HepG2 (cell line): ENCODE data around the gene ANKRD13D. TPM values are rescaled to one million over a fixed set of nuclear protein-coding genes. Genes with fewer than 3 reads are reported as not detected.

Experiments used
- ATAC-seq: fragments of 200-7000 bp; cut with Tn5 transposase; 3 replicates; pipeline ENCODE4 v1.9.1; 2020; ENCODE audit warnings: mild to moderate bottlenecking, moderate library complexity
- BruUV-seq: library from RNA; stranded (reverse); fragments of 400-500 nt; replicated peaks from 2 replicates; lab custom pipeline; 2021; lab: Mats Ljungman, UMichigan
- CTCF ChIA-PET: fragments of 300-600 bp; formaldehyde crosslinking; extraction: SDS; loops from one replicate; lab custom pipeline; 2021; ENCODE audit warnings: low total read pairs, inconsistent platforms, low intra/inter-chr PET ratio; lab: Yijun Ruan, JAX
- POLR2A ChIA-PET: fragments of 350-600 bp; sonication (Branson Sonifier 250); formaldehyde crosslinking; loops from one replicate; lab custom pipeline; 2020; ENCODE audit warnings: antibody characterized with exemption, inconsistent platforms; lab: Yijun Ruan, JAX
- DNase-seq: peaks from one replicate; pipeline ENCODE4 v3.0.0-alpha.2; 2015; ENCODE audit warnings: low spot score
- FAIRE-seq: peaks from 3 replicates; lab custom pipeline; 2011; peaks lifted over from hg19 to GRCh38; lab: Jason Lieb, UNC
- H2AFZ ChIP-seq: one replicate; pipeline ENCODE4 v1.6.1; 2011; ENCODE audit warnings: low read length, inconsistent platforms
- H3K27ac ChIP-seq: fragments of 300-600 bp; 3 replicates; pipeline ENCODE4 v1.8.0; 2011; ENCODE audit warnings: mixed run types, mild to moderate bottlenecking, mixed read lengths, low read length, inconsistent platforms; ENCODE audit not compliant: insufficient read depth; ENCODE audit errors: extremely low read length
- H3K27me3 ChIP-seq, 2 experiments: fragments of 200-600 bp in 1 of 2; 2 replicates in 1 of 2; 3 replicates in 1 of 2; pipeline versions ENCODE4 v1.6.0 to v1.8.0; 2011; ENCODE audit warnings: low read length in 2 of 2, mild to moderate bottlenecking in 2 of 2, moderate library complexity in 2 of 2, inconsistent platforms in 1 of 2; ENCODE audit not compliant: insufficient read depth in 2 of 2, control insufficient read depth in 1 of 2
- H3K36me3 ChIP-seq, 2 experiments: fragments of 200-600 bp in 1 of 2; replicated peaks in 1 of 2; 2 replicates in 1 of 2; 3 replicates in 1 of 2; pipeline versions ENCODE4 v1.5.1 to v1.8.0; 2011; ENCODE audit warnings: low read length in 2 of 2, inconsistent platforms in 1 of 2; ENCODE audit not compliant: insufficient read depth in 2 of 2, control insufficient read depth in 1 of 2
- H3K4me1 ChIP-seq: 2 replicates; pipeline ENCODE4 v1.5.1; 2012; ENCODE audit warnings: low read length, inconsistent platforms; ENCODE audit not compliant: insufficient read depth
- H3K4me2 ChIP-seq: 2 replicates; pipeline ENCODE4 v1.6.0; 2011; ENCODE audit warnings: low read depth, low read length, inconsistent platforms
- H3K4me3 ChIP-seq, 3 experiments: fragments of 200-600 bp in 1 of 3; sonication (generic), shearing (Covaris generic) in 1 of 3; replicated peaks in 1 of 3; 2 replicates each; pipeline ENCODE4 v1.5.1; 2011 to 2016; ENCODE audit warnings: low read length in 3 of 3, inconsistent platforms in 2 of 3, low read depth in 2 of 3, mild to moderate bottlenecking in 2 of 3, control low read depth in 1 of 3, mixed read lengths in 1 of 3; ENCODE audit not compliant: insufficient read depth in 1 of 3
- H3K79me2 ChIP-seq: one replicate; pipeline ENCODE4 v1.6.1; 2011; ENCODE audit warnings: low read length, inconsistent platforms; ENCODE audit not compliant: insufficient read depth
- H3K9ac ChIP-seq: 2 replicates; pipeline ENCODE4 v1.6.0; 2011; ENCODE audit warnings: mild to moderate bottlenecking, low read depth, low read length, inconsistent platforms; ENCODE audit not compliant: insufficient read depth
- H3K9me3 ChIP-seq: 2 replicates; pipeline ENCODE4 v1.5.1; 2012; ENCODE audit warnings: mild to moderate bottlenecking, low read length
- H4K20me1 ChIP-seq: 2 replicates; pipeline ENCODE4 v1.6.0; 2011; ENCODE audit warnings: inconsistent platforms, mild to moderate bottlenecking, low read length, moderate library complexity; ENCODE audit not compliant: insufficient read depth
- AGO2 ChIP-seq: fragments of 200-400 bp; formaldehyde crosslinking; optimal IDR thresholded peaks from 2 replicates; pipeline ENCODE3; 2017; ENCODE audit warnings: mild to moderate bottlenecking, low read depth, low read length, moderate library complexity
- CHD4 ChIP-seq: fragments of 200-600 bp; sonication (generic); IDR thresholded peaks from 2 replicates; pipeline ENCODE4 v1.7.0; 2017; ENCODE audit warnings: mild to moderate bottlenecking, low read length, borderline replicate concordance
- MLLT10 ChIP-seq: sonication (generic); formaldehyde crosslinking; IDR thresholded peaks from 2 replicates; pipeline ENCODE4 v1.4.0; 2020; ENCODE audit warnings: missing genetic modification reagents
- POLR2AphosphoS5 ChIP-seq: IDR thresholded peaks from 2 replicates; pipeline ENCODE4 v1.6.1; 2012; ENCODE audit warnings: low read depth, low read length
- RBFOX2 ChIP-seq: fragments of 200-400 bp; formaldehyde crosslinking; IDR thresholded peaks from 2 replicates; pipeline ENCODE4 v1.6.1; 2017; ENCODE audit warnings: low read depth, mild to moderate bottlenecking, low read length
- TEAD2 ChIP-seq: sonication (generic); formaldehyde crosslinking; IDR thresholded peaks from 2 replicates; pipeline ENCODE4 v1.9.0; 2021; ENCODE audit warnings: missing genetic modification reagents
- WGBS: methylation state at CpG from one replicate; pipeline ENCODE4 v1.1.6; 2017; ENCODE audit warnings: low lambda C conversion rate; 5-methylcytosine and 5-hydroxymethylcytosine counted together
- in situ Hi-C: cut with HindIII; loops from 2 replicates; pipeline ENCODE4 v1.10.0; 2017; ENCODE audit warnings: low pct_unique_long_range_greater_than_20kb; ENCODE audit not compliant: extremely low pct_ligation_motif_present
- intact Hi-C: fragments of 100-400 bp; cut with micrococcal nuclease; formaldehyde crosslinking; loops from one replicate; pipeline ENCODE4 v1.10.0; 2022; ENCODE audit not compliant: unreplicated experiment
- polyA plus RNA-seq, 8 experiments: library from polyadenylated mRNA; depleted of rRNA in 3 of 8; stranded (reverse) in 7 of 8; unstranded in 1 of 8; fragments of >200 nt; fragmentation: Illumina TruSeq in 4 of 8; extraction: Trizol in 4 of 8; gene quantifications; 2 replicates each; pipeline versions ENCODE4 v1.2.1 to v1.2.3, GENCODE V29; 2011 to 2016; ENCODE audit warnings: low read depth in 4 of 8, missing spikeins in 1 of 8, mixed read lengths in 1 of 8; ENCODE audit not compliant: insufficient read depth in 1 of 8
- total RNA-seq, 5 experiments: library from RNA; depleted of rRNA; stranded (reverse); fragments of >200 nt; fragmentation: Illumina TruSeq; extraction: Trizol; gene quantifications; 2 replicates each; pipeline ENCODE4 v1.2.3, GENCODE V29; 2016; ENCODE audit warnings: low read depth in 1 of 5
- TF ChIP-seq, protein P1 (sequence below): sonication (generic); formaldehyde crosslinking; IDR thresholded peaks from 2 replicates; pipeline ENCODE4 v1.4.0; 2020; ENCODE audit warnings: missing genetic modification reagents, mild to moderate bottlenecking, borderline replicate concordance

The ANKRD13D gene
- total and polyA plus RNA-seq, 2 of the 13 experiments (the other 11 are each of a cell fraction or from before 2014, with no cell fraction given): 18.6 to 27.3 TPM

DNA sequence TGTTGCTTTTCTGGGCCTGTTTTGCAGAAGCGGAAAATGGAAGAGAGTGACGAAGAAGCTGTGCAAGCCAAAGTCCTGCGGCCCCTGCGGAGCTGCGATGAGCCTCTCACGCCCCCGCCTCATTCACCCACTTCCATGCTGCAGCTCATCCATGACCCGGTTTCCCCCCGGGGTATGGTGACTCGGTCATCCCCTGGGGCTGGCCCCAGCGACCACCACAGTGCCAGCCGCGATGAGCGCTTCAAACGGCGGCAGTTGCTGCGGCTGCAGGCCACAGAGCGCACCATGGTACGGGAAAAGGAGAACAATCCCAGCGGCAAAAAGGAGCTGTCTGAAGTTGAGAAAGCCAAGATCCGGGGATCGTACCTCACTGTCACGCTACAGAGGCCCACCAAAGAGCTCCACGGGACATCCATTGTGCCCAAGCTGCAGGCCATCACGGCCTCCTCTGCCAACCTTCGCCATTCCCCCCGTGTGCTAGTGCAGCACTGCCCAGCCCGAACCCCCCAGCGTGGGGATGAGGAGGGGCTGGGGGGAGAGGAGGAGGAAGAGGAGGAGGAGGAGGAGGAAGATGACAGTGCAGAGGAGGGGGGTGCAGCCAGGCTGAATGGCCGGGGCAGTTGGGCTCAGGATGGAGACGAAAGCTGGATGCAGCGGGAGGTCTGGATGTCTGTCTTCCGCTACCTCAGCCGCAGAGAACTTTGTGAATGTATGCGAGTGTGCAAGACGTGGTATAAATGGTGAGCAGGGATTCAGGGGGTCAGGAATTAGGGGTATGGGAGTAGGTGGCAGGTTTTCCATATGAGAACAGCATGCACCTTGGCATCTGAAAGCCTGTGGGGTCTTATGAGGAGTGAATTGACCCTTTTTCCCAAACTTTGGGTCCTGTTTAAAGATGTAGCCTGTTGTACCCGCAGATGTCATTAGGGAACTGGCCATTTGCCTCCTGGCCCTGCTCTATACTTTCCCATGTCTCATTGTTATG lies 38.8 kb upstream of the ANKRD13D start:
- ChIA-PET POLR2A (no interaction called here), CTCF (no interaction called here)
- no peak overlapping the region for H3K4me2 ChIP-seq
- H4K20me1 ChIP-seq: no peaks in the 10 kb centered on the region
- no peak overlapping the region for H3K4me3 ChIP-seq
- peaks cover 66 to 93% of the 10 kb centered on the region in 2 experiments for H3K36me3 ChIP-seq
- no peak overlapping the region for H3K9ac ChIP-seq
- no peak overlapping the region for H2AFZ ChIP-seq
- peaks cover 2% of the 10 kb centered on the region for H3K79me2 ChIP-seq
- H3K27me3 ChIP-seq: no peaks in the 10 kb centered on the region
- intact Hi-C loops (no loop called here), in situ Hi-C loops (no loop called here)
- peaks cover 48% of the 10 kb centered on the region for H3K4me1 ChIP-seq
- no peaks in the 10 kb centered on the region for H3K9me3 ChIP-seq
- H3K27ac ChIP-seq: no peak overlapping the region
- DNase-seq (no peak), ATAC-seq (no peak), FAIRE-seq (no peak)
- WGBS: 97% methylated on average over 37 of the region's 37 CpGs
- BruUV-seq: no TSS peak
- TF ChIP-seq CHD4: no peak
- TF ChIP-seq MLLT10: no peak
- TF ChIP-seq AGO2: peak; percentile 68
- peak; percentile 36; the same call in 1 of the 2 replicates for TF ChIP-seq RBFOX2
- TF ChIP-seq, all 625 proteins: peak for 2

DNA sequence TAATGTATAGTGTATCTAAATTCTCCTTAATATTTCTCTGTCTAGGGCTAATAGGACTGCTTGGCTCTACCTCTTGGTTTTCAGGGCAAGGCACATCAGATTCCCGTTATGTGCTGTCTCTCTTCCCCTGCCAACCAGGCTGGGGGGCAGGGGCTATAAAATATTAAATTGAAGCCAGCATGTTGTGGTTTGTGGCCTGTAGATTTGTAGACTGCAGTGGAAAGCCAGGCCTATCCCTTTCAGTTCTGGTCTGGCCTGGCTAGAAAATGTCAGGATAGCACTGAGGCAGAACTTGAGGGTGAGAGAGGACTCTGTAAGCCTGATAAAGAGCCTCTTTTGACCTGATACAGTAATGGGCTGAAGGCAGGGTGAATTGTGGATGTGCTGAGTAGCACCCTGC lies 37.3 kb upstream of the ANKRD13D start:
- no peak for ATAC-seq

More for the DNA sequence above, 37.3 kb upstream of the ANKRD13D start:
- Histone ChIP-seq H3K4me2 (no peak overlapping the region), H3K4me1 (peaks cover 63% of the 10 kb centered on the region), H2AFZ (no peak overlapping the region), H3K79me2 (peaks cover 2% of the 10 kb centered on the region), H3K9me3 (no peaks in the 10 kb centered on the region), H3K27me3 (no peaks in the 10 kb centered on the region), H3K9ac (no peak overlapping the region), H3K36me3 (peaks cover 64 to 87% of the 10 kb centered on the region in 2 experiments), H3K4me3 (no peak overlapping the region), H3K27ac (no peak overlapping the region), H4K20me1 (no peaks in the 10 kb centered on the region)
- FAIRE-seq (no peak), DNase-seq (no peak)
- TF ChIP-seq, protein P1, sequence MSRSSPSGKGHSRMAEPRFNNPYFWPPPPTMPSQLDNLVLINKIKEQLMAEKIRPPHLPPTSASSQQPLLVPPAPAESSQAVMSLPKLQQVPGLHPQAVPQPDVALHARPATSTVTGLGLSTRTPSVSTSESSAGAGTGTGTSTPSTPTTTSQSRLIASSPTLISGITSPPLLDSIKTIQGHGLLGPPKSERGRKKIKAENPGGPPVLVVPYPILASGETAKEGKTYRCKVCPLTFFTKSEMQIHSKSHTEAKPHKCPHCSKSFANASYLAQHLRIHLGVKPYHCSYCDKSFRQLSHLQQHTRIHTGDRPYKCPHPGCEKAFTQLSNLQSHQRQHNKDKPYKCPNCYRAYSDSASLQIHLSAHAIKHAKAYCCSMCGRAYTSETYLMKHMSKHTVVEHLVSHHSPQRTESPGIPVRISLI (CRISPR knock-in tag): no peak
- TF ChIP-seq TEAD2 (CRISPR knock-in tag) (no peak), POLR2AphosphoS5 (peak; percentile 33; the same call in 1 of the 2 replicates)
- POLR2A ChIA-PET: no interaction called here
- WGBS: 100% methylated on average over 1 of the region's 1 CpG
- in situ Hi-C loops: no loop called here
- CTCF ChIA-PET: no interaction called here
- BruUV-seq: no TSS peak
- intact Hi-C loops: no loop called here
